K562 (cell line): Measurements from ENCODE around the gene CHST15. TPM values are rescaled to one million over a fixed set of nuclear protein-coding genes. Genes with fewer than 3 reads are reported as not detected.

Experiments used
- ATAC-seq: fragments of 200-7000 bp; cut with Tn5 transposase; 3 replicates; pipeline ENCODE4 v1.9.1; 2020; ENCODE audit warnings: moderate library complexity
- BruUV-seq: library from RNA; stranded (reverse); fragments of 400-500 nt; replicated peaks from 2 replicates; lab custom pipeline; 2021; lab: Mats Ljungman, UMichigan
- CTCF ChIA-PET: fragments of 300-600 bp; formaldehyde crosslinking; extraction: SDS; loops from one replicate; lab custom pipeline; 2021; ENCODE audit warnings: low intra/inter-chr PET ratio; lab: Yijun Ruan, JAX
- POLR2A ChIA-PET: fragments of 300-600, 350-650 bp; sonication (Branson Sonifier 250); formaldehyde crosslinking; extraction: SDS; loops from one replicate; lab custom pipeline; 2021; ENCODE audit warnings: antibody characterized with exemption, inconsistent platforms; lab: Yijun Ruan, JAX
- DNase-seq, 4 experiments: peaks; one replicate each; pipeline versions ENCODE4 v3.0.0 to v3.0.0-alpha.2; 2011 to 2018; ENCODE audit warnings: low spot score in 3 of 4, mixed read lengths in 3 of 4; ENCODE audit errors: extremely low read depth in 1 of 4
- FAIRE-seq: peaks from 2 replicates; lab custom pipeline; 2011; peaks lifted over from hg19 to GRCh38; lab: Jason Lieb, UNC
- H2AFZ ChIP-seq: 2 replicates; pipeline ENCODE4 v1.6.0; 2011; ENCODE audit warnings: low read depth, low read length, control low read depth, inconsistent platforms
- H3K27ac ChIP-seq: fragments of 200-600 bp; 3 replicates; pipeline ENCODE4 v1.8.0; 2011; ENCODE audit warnings: low read depth, mild to moderate bottlenecking, control low read depth, inconsistent platforms, low read length, moderate library complexity, mixed read lengths; ENCODE audit errors: extremely low read depth
- H3K27me3 ChIP-seq, 2 experiments: fragments of 300-600 bp in 1 of 2; 2 replicates in 1 of 2; 3 replicates in 1 of 2; pipeline versions ENCODE4 v1.6.0 to v1.8.0; 2011; ENCODE audit warnings: inconsistent platforms in 2 of 2, low read length in 2 of 2, mild to moderate bottlenecking in 1 of 2, mixed read lengths in 1 of 2, moderate library complexity in 1 of 2; ENCODE audit not compliant: control insufficient read depth in 2 of 2, insufficient read depth in 2 of 2
- H3K36me3 ChIP-seq: fragments of 300-600 bp; 3 replicates; pipeline ENCODE4 v1.8.0; 2011; ENCODE audit warnings: mild to moderate bottlenecking, low read length, inconsistent platforms; ENCODE audit not compliant: control insufficient read depth, insufficient read depth
- H3K4me1 ChIP-seq, 2 experiments: fragments of 200-600 bp in 1 of 2; replicated peaks in 1 of 2; 2 replicates in 1 of 2; 3 replicates in 1 of 2; pipeline versions ENCODE4 v1.5.1 to v1.8.0; 2011; ENCODE audit warnings: inconsistent platforms in 2 of 2, low read length in 2 of 2, mild to moderate bottlenecking in 1 of 2, mixed read lengths in 1 of 2, moderate library complexity in 1 of 2; ENCODE audit not compliant: control insufficient read depth in 2 of 2, insufficient read depth in 2 of 2
- H3K4me2 ChIP-seq: 2 replicates; pipeline ENCODE4 v1.6.1; 2011; ENCODE audit warnings: low read length, control low read depth, inconsistent platforms, mixed read lengths; ENCODE audit not compliant: insufficient read depth
- H3K4me3 ChIP-seq: fragments of 200-600 bp; sonication (generic), shearing (Covaris generic); 2 replicates; pipeline ENCODE4 v1.5.1; 2016; ENCODE audit warnings: control low read depth, inconsistent platforms
- H3K79me2 ChIP-seq: fragments of 200-600 bp; 3 replicates; pipeline ENCODE4 v1.8.0; 2011; ENCODE audit warnings: low read length, inconsistent platforms; ENCODE audit not compliant: control insufficient read depth, insufficient read depth
- H3K9ac ChIP-seq, 2 experiments: 2 replicates each; pipeline versions ENCODE4 v1.6.0 to v1.6.1; 2011; ENCODE audit warnings: low read depth in 2 of 2, low read length in 2 of 2, control low read depth in 1 of 2, inconsistent platforms in 1 of 2, mild to moderate bottlenecking in 1 of 2, mixed read lengths in 1 of 2; ENCODE audit not compliant: insufficient read depth in 1 of 2
- H3K9me1 ChIP-seq: one replicate; pipeline ENCODE4 v1.6.0; 2011; ENCODE audit warnings: inconsistent platforms, mild to moderate bottlenecking, low read length, moderate library complexity; ENCODE audit not compliant: control insufficient read depth, insufficient read depth
- H3K9me3 ChIP-seq: replicated peaks from 2 replicates; pipeline ENCODE4 v1.5.1; 2011; ENCODE audit warnings: low read depth, low read length, inconsistent platforms; ENCODE audit not compliant: control insufficient read depth, insufficient read depth
- H4K20me1 ChIP-seq: replicated peaks from 2 replicates; pipeline ENCODE4 v1.6.1; 2011; ENCODE audit warnings: low read length, inconsistent platforms, mixed read lengths; ENCODE audit not compliant: control insufficient read depth, insufficient read depth
- ARID2 ChIP-seq: fragments of 450-650 bp; IDR thresholded peaks from 2 replicates; pipeline ENCODE4 v1.6.1; 2017; ENCODE audit warnings: antibody characterized with exemption, mild to moderate bottlenecking
- KLF16 ChIP-seq: IDR thresholded peaks from 2 replicates; pipeline ENCODE4 v1.6.1; 2016; ENCODE audit warnings: antibody characterized with exemption
- NCOA2 ChIP-seq, 2 experiments: fragments of 450-650 bp; IDR thresholded peaks; 2 replicates each; pipeline ENCODE4 v1.6.1; 2018; ENCODE audit warnings: mild to moderate bottlenecking in 2 of 2, moderate library complexity in 1 of 2; ENCODE audit not compliant: partially characterized antibody in 2 of 2
- PHB ChIP-seq: fragments of 250-450 bp; sonication (Bioruptor Pico); IDR thresholded peaks from 2 replicates; pipeline ENCODE4 v1.5.0; 2021
- RFX5 ChIP-seq: IDR thresholded peaks from 2 replicates; pipeline ENCODE4 v1.6.1; 2011; ENCODE audit warnings: low read depth, mild to moderate bottlenecking, improper control_type of control experiment, low read length
- TBP ChIP-seq: optimal IDR thresholded peaks from 2 replicates; pipeline ENCODE3; 2011; ENCODE audit warnings: low read depth, low read length, improper control_type of control experiment
- ZBTB1 ChIP-seq: sonication (generic); formaldehyde crosslinking; IDR thresholded peaks from 2 replicates; pipeline ENCODE4 v1.8.1; 2023; ENCODE audit warnings: missing genetic modification reagents, low read depth, mild to moderate bottlenecking, borderline replicate concordance
- WGBS: fragments of 100-300 bp; shearing (Covaris generic); methylation state at CpG from one replicate; pipeline ENCODE4 v1.1.6; 2016; ENCODE audit warnings: low coverage, mixed read lengths; ENCODE audit not compliant: insufficient coverage; ENCODE audit errors: missing lambda C conversion rate; 5-methylcytosine and 5-hydroxymethylcytosine counted together
- in situ Hi-C: fragments of 300-500 bp; cut with MboI; formaldehyde crosslinking; loops from 4 replicates; pipeline ENCODE4 v1.15.0; 2018; ENCODE audit warnings: inconsistent platforms, mixed read lengths
- intact Hi-C: fragments of 100-400 bp; cut with micrococcal nuclease; formaldehyde crosslinking; loops from 2 replicates; pipeline ENCODE4 v1.14.2; 2022
- polyA plus RNA-seq, 8 experiments: library from polyadenylated mRNA; depleted of rRNA in 4 of 8; stranded (reverse) in 5 of 8; unstranded in 3 of 8; fragments of >200 nt; fragmentation: Nextera tagmentation in 2 of 8; fragmentation: Illumina TruSeq in 1 of 8; extraction: Ambion mirVana in 2 of 8; extraction: Trizol in 1 of 8; gene quantifications; 2 replicates each; pipeline versions ENCODE4 v1.2.1 to v1.2.3, GENCODE V29; 2011 to 2014; ENCODE audit warnings: inconsistent platforms in 1 of 8, missing spikeins in 1 of 8
- total RNA-seq, 7 experiments: library from RNA; depleted of rRNA in 6 of 7; stranded (reverse); fragments of >200 nt in 6 of 7; fragmentation: Illumina TruSeq in 2 of 7; extraction: Trizol in 2 of 7; gene quantifications; 2 replicates each; pipeline versions ENCODE4 v1.2.1 to v1.2.3, GENCODE V29; 2011 to 2021; ENCODE audit warnings: low replicate concordance in 1 of 7
- TF ChIP-seq, protein P1 (sequence below): IDR thresholded peaks from 2 replicates; pipeline ENCODE4 v1.6.1; 2011; ENCODE audit warnings: borderline replicate concordance, low read depth, mild to moderate bottlenecking, moderate library complexity, low read length; ENCODE audit not compliant: insufficient read depth, poor library complexity, severe bottlenecking
- TF ChIP-seq, protein P2 (sequence below): fragments of 250-450 bp; sonication (Bioruptor Pico); IDR thresholded peaks from 2 replicates; pipeline ENCODE4 v1.5.0; 2020; ENCODE audit warnings: mild to moderate bottlenecking, borderline replicate concordance

Gene CHST15
- total and polyA plus RNA-seq, 9 of the 15 experiments (the other 6 are each of a cell fraction or from before 2014, with no cell fraction given) = 0.04 to 0.16 (median 0.08) TPM

DNA sequence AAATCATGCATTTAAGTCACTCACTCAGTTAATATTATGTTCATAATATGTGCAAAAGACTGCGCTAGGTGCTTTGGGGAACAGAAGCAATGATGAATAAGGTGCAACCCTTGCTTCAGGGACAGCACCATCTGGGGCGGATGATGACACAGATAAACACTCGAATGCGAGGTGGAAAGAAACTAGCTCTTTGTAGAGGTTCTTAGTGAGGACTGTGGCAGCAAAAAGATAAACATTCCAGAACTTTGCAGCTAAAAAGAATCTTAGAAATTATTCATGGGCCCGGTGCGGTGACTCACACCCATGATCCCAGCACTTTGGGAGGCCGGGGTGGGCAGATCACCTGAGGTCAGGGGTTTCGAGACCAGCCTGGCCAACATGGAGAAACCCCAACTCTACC, 29.8 kb upstream of the CHST15 start:
- no peak for DNase-seq
- BruUV-seq = no TSS peak
- no peak for FAIRE-seq

More for the DNA sequence above, 29.8 kb upstream of the CHST15 start:
- no peak overlapping the region for H3K4me2 ChIP-seq
- no peaks in the 10 kb centered on the region for H3K9me3 ChIP-seq
- no peak for ATAC-seq
- 3% methylated on average over 7 of the region's 8 CpGs for WGBS
- in situ Hi-C loops (no loop called here), intact Hi-C loops (no loop called here)
- H3K27ac ChIP-seq = no peak overlapping the region
- TF ChIP-seq ZBTB1 (CRISPR knock-in tag) = no peak
- TF ChIP-seq, protein P1, sequence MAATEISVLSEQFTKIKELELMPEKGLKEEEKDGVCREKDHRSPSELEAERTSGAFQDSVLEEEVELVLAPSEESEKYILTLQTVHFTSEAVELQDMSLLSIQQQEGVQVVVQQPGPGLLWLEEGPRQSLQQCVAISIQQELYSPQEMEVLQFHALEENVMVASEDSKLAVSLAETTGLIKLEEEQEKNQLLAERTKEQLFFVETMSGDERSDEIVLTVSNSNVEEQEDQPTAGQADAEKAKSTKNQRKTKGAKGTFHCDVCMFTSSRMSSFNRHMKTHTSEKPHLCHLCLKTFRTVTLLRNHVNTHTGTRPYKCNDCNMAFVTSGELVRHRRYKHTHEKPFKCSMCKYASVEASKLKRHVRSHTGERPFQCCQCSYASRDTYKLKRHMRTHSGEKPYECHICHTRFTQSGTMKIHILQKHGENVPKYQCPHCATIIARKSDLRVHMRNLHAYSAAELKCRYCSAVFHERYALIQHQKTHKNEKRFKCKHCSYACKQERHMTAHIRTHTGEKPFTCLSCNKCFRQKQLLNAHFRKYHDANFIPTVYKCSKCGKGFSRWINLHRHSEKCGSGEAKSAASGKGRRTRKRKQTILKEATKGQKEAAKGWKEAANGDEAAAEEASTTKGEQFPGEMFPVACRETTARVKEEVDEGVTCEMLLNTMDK = no peak
- TF ChIP-seq ARID2 = no peak
- no peak for TF ChIP-seq PHB (CRISPR knock-in tag)
- no peak for TF ChIP-seq KLF16
- TF ChIP-seq RFX5 = no peak
- TF ChIP-seq NCOA2 (IDR thresholded peaks at IDR 0.05; ENCODE audit: partially characterized antibody in 2 of 2) = no peak
- TF ChIP-seq, protein P2, sequence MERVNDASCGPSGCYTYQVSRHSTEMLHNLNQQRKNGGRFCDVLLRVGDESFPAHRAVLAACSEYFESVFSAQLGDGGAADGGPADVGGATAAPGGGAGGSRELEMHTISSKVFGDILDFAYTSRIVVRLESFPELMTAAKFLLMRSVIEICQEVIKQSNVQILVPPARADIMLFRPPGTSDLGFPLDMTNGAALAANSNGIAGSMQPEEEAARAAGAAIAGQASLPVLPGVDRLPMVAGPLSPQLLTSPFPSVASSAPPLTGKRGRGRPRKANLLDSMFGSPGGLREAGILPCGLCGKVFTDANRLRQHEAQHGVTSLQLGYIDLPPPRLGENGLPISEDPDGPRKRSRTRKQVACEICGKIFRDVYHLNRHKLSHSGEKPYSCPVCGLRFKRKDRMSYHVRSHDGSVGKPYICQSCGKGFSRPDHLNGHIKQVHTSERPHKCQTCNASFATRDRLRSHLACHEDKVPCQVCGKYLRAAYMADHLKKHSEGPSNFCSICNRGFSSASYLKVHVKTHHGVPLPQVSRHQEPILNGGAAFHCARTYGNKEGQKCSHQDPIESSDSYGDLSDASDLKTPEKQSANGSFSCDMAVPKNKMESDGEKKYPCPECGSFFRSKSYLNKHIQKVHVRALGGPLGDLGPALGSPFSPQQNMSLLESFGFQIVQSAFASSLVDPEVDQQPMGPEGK (CRISPR knock-in tag) = no peak
- TF ChIP-seq TBP = no peak
- POLR2A ChIA-PET = no interaction called here
- no peak overlapping the region for H2AFZ ChIP-seq
- H3K4me1 ChIP-seq = no peaks in the 10 kb centered on the region
- H3K79me2 ChIP-seq = no peaks in the 10 kb centered on the region
- H4K20me1 ChIP-seq = no peaks in the 10 kb centered on the region
- no peaks in the 10 kb centered on the region for H3K9me1 ChIP-seq
- H3K4me3 ChIP-seq = no peak overlapping the region
- CTCF ChIA-PET = no interaction called here
- H3K27me3 ChIP-seq = peaks cover 2 to 19% of the 10 kb centered on the region in 2 experiments; a peak in 3 of 5 replicates
- H3K9ac ChIP-seq = no peak overlapping the region
- no peaks in the 10 kb centered on the region for H3K36me3 ChIP-seq
